OCI-LY3 (cell line): ENCODE results near the gene KIF1A.

ENCODE experiments used
- EZH2phosphoT487 ChIP-seq: fragments of 200-600 bp; shearing (Covaris generic); IDR thresholded peaks from 2 replicates; pipeline ENCODE4 v1.6.1; 2018; ENCODE audit warnings: antibody characterized with exemption, mixed run types, low read depth
- TF ChIP-seq, protein P1 (sequence below): fragments of 200-600, 300-600 bp; sonication (generic); IDR thresholded peaks from 2 replicates; pipeline ENCODE4 v1.5.1; 2014; ENCODE audit warnings: antibody characterized with exemption, low read length, low read depth

DNA sequence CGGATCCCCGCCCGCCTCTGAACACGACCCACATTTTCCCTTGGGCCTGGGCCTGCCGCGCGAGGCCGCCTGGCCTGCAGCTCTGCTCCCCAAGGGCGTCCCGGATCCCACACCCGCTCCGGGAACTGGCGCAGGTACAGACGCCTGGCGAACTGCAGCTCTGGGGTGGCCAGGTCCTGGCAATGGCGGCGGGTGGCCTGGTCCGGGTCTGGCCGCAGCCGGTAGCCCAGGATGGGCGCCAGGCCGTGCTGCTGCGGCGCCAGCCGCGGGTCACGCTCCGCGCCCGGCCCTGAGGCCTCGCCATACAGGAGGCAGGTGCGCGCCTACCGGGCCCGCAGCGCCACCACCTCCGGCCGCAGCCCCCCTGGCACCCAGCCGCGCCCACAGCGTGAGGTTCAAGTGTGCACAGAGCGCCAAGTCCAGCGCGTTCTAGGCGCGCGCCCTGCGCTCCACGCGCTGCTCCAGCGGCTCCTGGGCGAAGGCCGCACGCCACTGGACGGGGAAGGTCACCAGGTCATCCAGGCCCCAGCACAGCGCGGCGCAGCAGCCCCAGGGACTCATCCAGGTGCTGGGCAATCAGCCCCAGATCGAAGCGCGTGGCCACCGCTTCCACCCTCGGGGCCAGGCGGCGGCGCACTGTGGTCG lies 118.8 kb downstream of the KIF1A start:
- TF ChIP-seq, protein P1, sequence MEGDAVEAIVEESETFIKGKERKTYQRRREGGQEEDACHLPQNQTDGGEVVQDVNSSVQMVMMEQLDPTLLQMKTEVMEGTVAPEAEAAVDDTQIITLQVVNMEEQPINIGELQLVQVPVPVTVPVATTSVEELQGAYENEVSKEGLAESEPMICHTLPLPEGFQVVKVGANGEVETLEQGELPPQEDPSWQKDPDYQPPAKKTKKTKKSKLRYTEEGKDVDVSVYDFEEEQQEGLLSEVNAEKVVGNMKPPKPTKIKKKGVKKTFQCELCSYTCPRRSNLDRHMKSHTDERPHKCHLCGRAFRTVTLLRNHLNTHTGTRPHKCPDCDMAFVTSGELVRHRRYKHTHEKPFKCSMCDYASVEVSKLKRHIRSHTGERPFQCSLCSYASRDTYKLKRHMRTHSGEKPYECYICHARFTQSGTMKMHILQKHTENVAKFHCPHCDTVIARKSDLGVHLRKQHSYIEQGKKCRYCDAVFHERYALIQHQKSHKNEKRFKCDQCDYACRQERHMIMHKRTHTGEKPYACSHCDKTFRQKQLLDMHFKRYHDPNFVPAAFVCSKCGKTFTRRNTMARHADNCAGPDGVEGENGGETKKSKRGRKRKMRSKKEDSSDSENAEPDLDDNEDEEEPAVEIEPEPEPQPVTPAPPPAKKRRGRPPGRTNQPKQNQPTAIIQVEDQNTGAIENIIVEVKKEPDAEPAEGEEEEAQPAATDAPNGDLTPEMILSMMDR: no peak
- TF ChIP-seq EZH2phosphoT487: no peak
